AG09319 (cell line): ENCODE results near the gene MTSS2.

Experiments
- DNase-seq: peaks from one replicate; pipeline ENCODE4 v3.0.0-alpha.2; 2010; ENCODE audit warnings: low read depth; ENCODE audit errors: extremely low read depth
- CTCF ChIP-seq: IDR thresholded peaks from 2 replicates; pipeline ENCODE4 v1.5.1; 2011; ENCODE audit warnings: low read depth, mild to moderate bottlenecking, inconsistent platforms, low read length, moderate library complexity

MTSS2 gene

GRCh38 chr16:70720425-70721201, 34.8 kb upstream of the MTSS2 start:
- TF ChIP-seq CTCF, result no peak
- DNase-seq, result no peak

GRCh38 chr16:70717065-70717464, 31.2 kb upstream of the MTSS2 start:
- no peak for TF ChIP-seq CTCF
- no peak for DNase-seq

- no peak for DNase-seq
These were observed 30.1 kb upstream of the MTSS2 start for GRCh38 chr16:70715860-70716357.

GRCh38 chr16:70715055-70715858, 29.4 kb upstream of the MTSS2 start:
- peak; percentile 0 for TF ChIP-seq CTCF
- peak; percentile 90 for DNase-seq

More at GRCh38 chr16:70715860-70716357, 30.1 kb upstream of the MTSS2 start:
- TF ChIP-seq CTCF, result no peak

GRCh38 chr16:70714581-70715054, 28.8 kb upstream of the MTSS2 start:
- DNase-seq, result no peak
- no peak for TF ChIP-seq CTCF

GRCh38 chr16:70713824-70714223, 28.0 kb upstream of the MTSS2 start:
- no peak for DNase-seq

More at GRCh38 chr16:70713824-70714223, 28.0 kb upstream of the MTSS2 start:
- TF ChIP-seq CTCF, result no peak
